Hepatocyte (in vitro differentiated cells): ENCODE measurements around the gene SH3GL2. TPM values are rescaled to one million over a fixed set of nuclear protein-coding genes. Genes with fewer than 3 reads are reported as not detected.

ENCODE experiments used
- DNase-seq: peaks from one replicate; pipeline ENCODE4 v3.0.0-alpha.2; 2016; ENCODE audit warnings: low spot score
- H2AFZ ChIP-seq: fragments of 200-600 bp; sonication (generic); 2 replicates; pipeline ENCODE4 v1.6.0; 2016; ENCODE audit warnings: antibody characterized with exemption, mild to moderate bottlenecking
- H3K27ac ChIP-seq: fragments of 200-600 bp; sonication (generic); 2 replicates; pipeline ENCODE4 v1.5.1; 2016; ENCODE audit warnings: mild to moderate bottlenecking
- H3K27me3 ChIP-seq: fragments of 200-600 bp; sonication (generic); 2 replicates; pipeline ENCODE4 v1.6.1; 2016
- H3K36me3 ChIP-seq: fragments of 200-600 bp; sonication (generic); replicated peaks from 2 replicates; pipeline ENCODE4 v1.5.1; 2016; ENCODE audit warnings: low read depth; ENCODE audit not compliant: insufficient read depth
- H3K4me1 ChIP-seq: fragments of 200-600 bp; sonication (generic); 2 replicates; pipeline ENCODE4 v1.5.1; 2016; ENCODE audit warnings: mild to moderate bottlenecking, moderate library complexity; ENCODE audit not compliant: insufficient read depth
- H3K4me2 ChIP-seq: fragments of 200-600 bp; sonication (generic); 2 replicates; pipeline ENCODE4 v1.6.0; 2016
- H3K4me3 ChIP-seq: fragments of 200-600 bp; sonication (generic); 2 replicates; pipeline ENCODE4 v1.5.1; 2016; ENCODE audit warnings: mild to moderate bottlenecking
- H3K79me2 ChIP-seq: fragments of 200-600 bp; sonication (generic); 2 replicates; pipeline ENCODE4 v1.6.0; 2017; ENCODE audit warnings: mild to moderate bottlenecking
- H3K9me2 ChIP-seq: fragments of 200-600 bp; sonication (generic); replicated peaks from 2 replicates; pipeline ENCODE4 v1.6.0; 2017; ENCODE audit warnings: mild to moderate bottlenecking; ENCODE audit not compliant: insufficient read depth
- H3K9me3 ChIP-seq: fragments of 200-600 bp; sonication (generic); 2 replicates; pipeline ENCODE4 v1.5.1; 2016; ENCODE audit warnings: low read depth, mild to moderate bottlenecking
- H4K20me1 ChIP-seq: fragments of 200-600 bp; sonication (generic); 2 replicates; pipeline ENCODE4 v1.6.0; 2016; ENCODE audit warnings: mild to moderate bottlenecking; ENCODE audit not compliant: insufficient read depth, poor library complexity, severe bottlenecking
- CTCF ChIP-seq: fragments of 200-600 bp; sonication (generic); IDR thresholded peaks from 2 replicates; pipeline ENCODE4 v1.5.1; 2016; ENCODE audit warnings: antibody characterized with exemption, mild to moderate bottlenecking; ENCODE audit not compliant: poor library complexity
- EZH2 ChIP-seq: fragments of 200-600 bp; sonication (generic); IDR thresholded peaks from 2 replicates; pipeline ENCODE4 v1.6.1; 2016; ENCODE audit warnings: antibody characterized with exemption, mild to moderate bottlenecking, borderline replicate concordance
- EZH2phosphoT487 ChIP-seq: fragments of 200-600 bp; sonication (generic); IDR thresholded peaks from one replicate; pipeline ENCODE4 v1.6.1; 2018; ENCODE audit warnings: antibody characterized with exemption, mild to moderate bottlenecking, low read depth, moderate library complexity; ENCODE audit not compliant: unreplicated experiment, severe bottlenecking
- WGBS: methylation state at CpG from one replicate; pipeline ENCODE4 v1.1.6; 2016; ENCODE audit warnings: low lambda C conversion rate; ENCODE audit errors: missing lambda C conversion rate; 5-methylcytosine and 5-hydroxymethylcytosine counted together
- polyA plus RNA-seq: library from polyadenylated mRNA; unstranded; fragments of >200 nt; fragmentation: Nextera tagmentation; extraction: Ambion mirVana; gene quantifications from 2 replicates; pipeline ENCODE4 v1.2.1, GENCODE V29; 2016
- total RNA-seq: library from RNA; depleted of rRNA; stranded (reverse); fragments of >200 nt; gene quantifications from 2 replicates; pipeline ENCODE4 v1.2.3, GENCODE V29; 2014

The SH3GL2 gene
- total and polyA plus RNA-seq, 2 experiments from 2014 or later: 2.8 to 5.8 TPM

GRCh38 chr9:17594961-17595360 lies 16.1 kb downstream of the SH3GL2 start:
- Histone ChIP-seq H3K79me2 (no peaks in the 10 kb centered on the region), H3K27me3 (no peaks in the 10 kb centered on the region), H3K9me3 (no peaks in the 10 kb centered on the region), H4K20me1 (no peaks in the 10 kb centered on the region), H3K4me3 (no peak overlapping the region), H3K9me2 (no peaks in the 10 kb centered on the region), H2AFZ (no peak overlapping the region), H3K36me3 (no peaks in the 10 kb centered on the region), H3K27ac (no peak overlapping the region), H3K4me1 (no peaks in the 10 kb centered on the region), H3K4me2 (no peak overlapping the region)
- TF ChIP-seq EZH2phosphoT487 (no peak), CTCF (no peak), EZH2 (no peak)
- WGBS: 92% methylated on average over 3 of the region's 3 CpGs
- no peak for DNase-seq

- no peak for DNase-seq
- Histone ChIP-seq H3K4me3 (no peak overlapping the region), H3K27ac (no peak overlapping the region), H3K79me2 (no peaks in the 10 kb centered on the region), H3K4me1 (no peaks in the 10 kb centered on the region), H3K27me3 (no peaks in the 10 kb centered on the region), H3K9me3 (no peaks in the 10 kb centered on the region), H3K36me3 (no peaks in the 10 kb centered on the region), H3K9me2 (no peaks in the 10 kb centered on the region), H3K4me2 (no peak overlapping the region), H4K20me1 (no peaks in the 10 kb centered on the region), H2AFZ (no peak overlapping the region)
- WGBS: 88% methylated on average over 3 of the region's 3 CpGs
- TF ChIP-seq CTCF: no peak
- no peak for TF ChIP-seq EZH2
- no peak for TF ChIP-seq EZH2phosphoT487
Measured at GRCh38 chr9:17597977-17598376, 19.1 kb downstream of the SH3GL2 start.

GRCh38 chr9:17600962-17601593 lies 22.2 kb downstream of the SH3GL2 start:
- 68% methylated on average over 5 of the region's 5 CpGs for WGBS
- Histone ChIP-seq H3K4me3 (no peak overlapping the region), H3K36me3 (no peaks in the 10 kb centered on the region), H3K4me1 (no peaks in the 10 kb centered on the region), H3K79me2 (no peaks in the 10 kb centered on the region), H4K20me1 (no peaks in the 10 kb centered on the region), H3K4me2 (no peak overlapping the region), H3K9me3 (no peaks in the 10 kb centered on the region), H3K27me3 (no peaks in the 10 kb centered on the region), H3K9me2 (no peaks in the 10 kb centered on the region), H2AFZ (no peak overlapping the region), H3K27ac (no peak overlapping the region)
- peak; percentile 16 for DNase-seq
- TF ChIP-seq CTCF (no peak), EZH2 (no peak), EZH2phosphoT487 (no peak)

- Histone ChIP-seq H3K9me3 (no peaks in the 10 kb centered on the region), H2AFZ (no peak overlapping the region), H3K4me2 (no peak overlapping the region), H3K27ac (no peak overlapping the region), H3K79me2 (no peaks in the 10 kb centered on the region), H3K36me3 (no peaks in the 10 kb centered on the region), H3K4me1 (no peaks in the 10 kb centered on the region), H3K4me3 (no peak overlapping the region), H3K27me3 (no peaks in the 10 kb centered on the region), H4K20me1 (no peaks in the 10 kb centered on the region), H3K9me2 (no peaks in the 10 kb centered on the region)
- WGBS: 95% methylated on average over 5 of the region's 5 CpGs
- DNase-seq: no peak
- TF ChIP-seq EZH2 (no peak), EZH2phosphoT487 (no peak), CTCF (no peak)
Measured at GRCh38 chr9:17604556-17604955, 25.7 kb downstream of the SH3GL2 start.
